GM21528 (cell line): ENCODE measurements around the gene CAV1.

Experiments
- ATAC-seq: cut with Tn5 transposase; IDR thresholded peaks from one replicate; pipeline ENCODE4 v1.9.1; 2021; ENCODE audit warnings: mild to moderate bottlenecking, moderate library complexity; ENCODE audit not compliant: unreplicated experiment, low FRiP score

Gene CAV1

DNA sequence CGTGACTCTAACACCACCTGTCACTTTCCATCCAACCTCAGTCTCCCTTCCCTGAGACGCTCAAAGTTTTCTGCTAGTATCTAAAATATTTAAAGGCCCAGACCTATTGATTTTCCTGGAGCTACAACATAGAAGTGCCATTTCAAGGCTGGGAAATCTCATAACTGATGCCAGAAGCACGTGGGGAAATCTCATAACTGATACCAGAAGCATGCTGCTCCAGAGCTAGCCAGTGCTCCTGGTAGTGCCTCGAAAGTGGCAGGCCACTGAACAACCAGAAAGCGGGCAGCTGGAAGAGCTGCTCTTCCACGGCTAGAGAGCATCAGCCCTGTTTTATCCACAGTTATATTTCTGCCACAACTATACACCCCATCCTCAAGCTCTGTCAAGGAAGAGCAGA lies 72.5 kb downstream of the CAV1 start:
- no peak for ATAC-seq

DNA sequence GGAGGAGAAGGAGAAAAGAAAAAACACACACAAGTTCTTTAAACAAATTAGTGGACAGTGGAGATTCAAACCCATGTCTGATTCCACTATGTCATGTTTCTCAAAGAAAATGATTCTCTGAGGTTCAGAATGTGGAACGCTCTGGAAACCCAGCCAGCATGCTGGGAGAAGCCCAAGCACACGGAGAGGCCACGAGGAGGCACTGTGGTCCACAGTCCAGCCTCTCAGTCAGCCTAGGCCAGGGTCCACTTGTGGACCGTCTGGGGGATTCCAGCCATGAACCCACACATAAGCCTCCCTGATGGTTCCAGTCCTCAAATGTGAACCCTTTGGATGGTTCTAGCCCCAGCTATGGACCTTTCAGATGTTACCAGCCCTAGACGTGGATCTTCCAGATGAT lies 73.4 kb downstream of the CAV1 start:
- ATAC-seq: no peak

GRCh38 chr7:116598861-116599260 lies 74.0 kb downstream of the CAV1 start:
- ATAC-seq: no peak

DNA sequence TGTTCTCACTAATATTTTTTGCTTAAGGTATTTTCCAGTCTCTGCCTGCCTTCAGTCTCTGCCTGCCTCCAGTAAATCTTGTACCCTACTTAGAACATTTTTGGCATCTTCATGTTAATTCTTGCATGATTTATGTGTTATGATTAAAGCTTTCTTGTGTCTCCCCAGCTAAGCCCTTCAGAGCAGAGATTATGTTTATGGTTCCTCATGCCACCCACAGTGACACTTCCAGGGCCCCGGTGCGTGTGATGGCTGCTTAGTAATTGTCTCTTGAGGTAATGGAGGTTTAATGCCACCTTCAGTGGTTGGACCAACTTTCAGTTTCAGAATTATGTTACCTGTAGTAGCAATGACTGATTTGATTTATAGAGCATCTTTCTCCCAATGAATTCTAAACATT lies 76.6 kb downstream of the CAV1 start:
- ATAC-seq: no peak

DNA sequence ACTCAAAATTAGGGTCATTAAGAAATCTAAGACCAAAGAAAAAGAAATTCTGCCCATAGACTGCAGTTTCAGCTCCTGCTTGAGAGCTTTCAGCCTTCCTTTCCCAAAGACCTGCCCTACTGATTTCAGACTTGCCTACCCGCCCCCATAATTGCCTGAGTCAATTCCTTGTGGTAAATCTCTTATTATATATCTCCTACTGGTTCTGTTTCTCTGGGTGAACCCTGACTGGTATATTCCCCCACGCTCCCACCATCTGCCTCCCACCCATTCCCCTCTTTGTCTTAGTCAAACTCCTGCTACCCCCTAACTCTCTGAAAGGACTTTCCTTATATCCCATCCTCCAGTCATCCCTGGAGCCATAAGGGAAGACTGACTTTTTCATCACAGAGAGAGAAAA lies 82.5 kb downstream of the CAV1 start:
- no peak for ATAC-seq

GRCh38 chr7:116610210-116610609 lies 85.4 kb downstream of the CAV1 start:
- no peak for ATAC-seq

GRCh38 chr7:116610721-116611120 lies 85.9 kb downstream of the CAV1 start:
- ATAC-seq: no peak
